Psoas muscle (tissue), 8 donors: ENCODE measurements around the gene PITHD1. TPM values are rescaled to one million over a fixed set of nuclear protein-coding genes. Genes with fewer than 3 reads are reported as not detected.

ENCODE experiments used
- ATAC-seq, 4 donors: fragments of 200-7000 bp; cut with Tn5 transposase; one replicate each; pipeline ENCODE4 v1.9.1; 2020; ENCODE audit warnings: moderate library complexity in 3 of 4, mild to moderate bottlenecking in 2 of 4
- DNase-seq, 2 donors: peaks; one replicate each; pipeline ENCODE4 v3.0.0-alpha.2; 2020
- H3K27ac ChIP-seq: fragments of 200-600 bp; one replicate; pipeline ENCODE4 v1.8.0; 2022
- H3K27me3 ChIP-seq, 3 donors: fragments of 200-600 bp in 1 of 3; one replicate each; pipeline versions ENCODE4 v1.6.1 to v1.8.0; 2013 to 2022; ENCODE audit warnings: low read length in 2 of 3, mild to moderate bottlenecking in 2 of 3, moderate library complexity in 1 of 3; ENCODE audit not compliant: insufficient read depth in 3 of 3
- H3K36me3 ChIP-seq, 2 donors: fragments of 200-600 bp in 1 of 2; one replicate each; pipeline versions ENCODE4 v1.6.1 to v1.8.0; 2013 to 2022; ENCODE audit warnings: low read depth in 1 of 2, mild to moderate bottlenecking in 1 of 2, moderate library complexity in 1 of 2; ENCODE audit not compliant: insufficient read depth in 1 of 2
- H3K4me1 ChIP-seq: fragments of 200-600 bp; one replicate; pipeline ENCODE4 v1.8.0; 2022
- H3K4me3 ChIP-seq: fragments of 200-600 bp; one replicate; pipeline ENCODE4 v1.8.0; 2022; ENCODE audit warnings: mild to moderate bottlenecking
- H3K9me3 ChIP-seq: fragments of 200-600 bp; one replicate; pipeline ENCODE4 v1.8.0; 2022
- CTCF ChIP-seq: fragments of 200-600 bp; IDR thresholded peaks from one replicate; pipeline ENCODE4 v1.8.0; 2022; ENCODE audit warnings: antibody characterized with exemption
- WGBS, 3 donors: extraction: QIAGEN DNeasy Blood & Tissue Kit; methylation state at CpG; one replicate each; pipeline versions ENCODE4 v1.1.6 to v1.1.7; 2013; 5-methylcytosine and 5-hydroxymethylcytosine counted together
- intact Hi-C, 2 donors: fragments of 100-400 bp; cut with DNase I; formaldehyde crosslinking; loops; one replicate each; pipeline versions ENCODE4 v1.11.0 to v1.14.2; 2022
- polyA plus RNA-seq, 3 donors: library from polyadenylated mRNA; stranded (reverse); fragments of 200-250 nt; gene quantifications; one replicate each; pipeline ENCODE4 v1.2.3, GENCODE V29; 2013
- total RNA-seq, 4 donors: library from RNA; stranded (reverse); fragmentation: NEBNext Ultra II Directional in 2 of 4; extraction: Animal tissue kit (Norgen Biotek cat#: 25700) in 2 of 4; gene quantifications; one replicate each; pipeline versions ENCODE4 v1.2.1 to v1.2.4, GENCODE V29; 2021 to 2023
- donor health status: healthy with polysubstance abuse.
- donor health status: DM: no; HTN: no; CAD: no; lungs with moderate emphysema.
- donor health status: Bipolar disorder and iron deficiency.
- donor health status: healthy.
- donor health status: DM: yes; HTN: yes; CAD: no.
- donor health status: DM: no; HTN: no; CAD: no.
- donor health status: DM: no; HTN: no; CAD: no.
- donor health status: DM: yes; HTN: yes; CAD: no.

Gene PITHD1
- total and polyA plus RNA-seq, 7 donors: 45.2 to 162 (median 67.5) TPM

DNA sequence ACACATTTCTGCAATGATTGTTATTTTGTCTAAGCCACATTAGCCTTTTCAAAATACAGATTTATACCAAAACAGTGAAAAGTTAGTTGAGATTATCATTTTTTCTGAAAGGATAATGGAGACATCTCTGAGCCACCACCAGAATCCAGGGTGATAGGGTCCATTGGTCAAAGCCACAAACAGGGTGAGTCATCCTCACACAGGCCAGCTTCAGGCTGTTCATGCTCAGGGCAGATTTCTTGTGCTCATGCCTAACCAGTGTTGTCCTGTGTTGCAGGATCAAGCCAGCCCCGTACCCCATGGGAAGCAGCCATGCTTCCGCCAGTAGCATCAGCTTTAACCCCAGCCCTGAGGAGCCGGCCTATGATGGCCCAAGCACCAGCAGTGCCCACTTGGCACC lies 21.5 kb upstream of the PITHD1 start:
- TF ChIP-seq CTCF: no peak
- H3K4me1 ChIP-seq: peaks cover 26% of the 10 kb centered on the region
- intact Hi-C loops: no loop called here
- ATAC-seq: peak in 2 of 4 donors; percentile 48 to 50
- no peak overlapping the region for H3K27ac ChIP-seq
- H3K4me3 ChIP-seq: no peak overlapping the region
- H3K9me3 ChIP-seq: no peaks in the 10 kb centered on the region
- no peaks in the 10 kb centered on the region for H3K27me3 ChIP-seq
- no peak for DNase-seq
- WGBS, 3 donors: 74 to 93% (median 78%) methylated on average over 3 of the region's 3 CpGs
- H3K36me3 ChIP-seq: peaks cover 20 to 99% of the 10 kb centered on the region in 2 donors

DNA sequence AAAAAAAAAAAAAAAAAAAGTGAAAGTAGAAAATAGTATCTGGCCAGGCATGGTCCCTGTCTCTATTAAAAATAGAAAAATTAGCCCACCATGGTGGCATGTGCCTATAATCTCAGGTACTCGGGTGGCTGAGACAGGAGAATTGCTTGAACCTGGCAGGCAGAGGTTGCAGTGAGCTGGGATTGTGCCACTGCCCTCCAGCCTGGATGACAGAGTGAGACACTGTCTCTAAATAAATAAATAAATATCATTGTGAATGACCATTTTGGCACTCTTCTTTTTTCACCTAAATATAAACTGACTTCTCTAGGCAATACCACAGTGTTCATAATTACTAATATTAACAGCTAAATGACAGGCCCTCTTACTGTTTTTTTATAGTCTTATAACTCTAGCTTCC lies 20.4 kb upstream of the PITHD1 start:
- H3K27ac ChIP-seq: peak overlapping the region; percentile 10
- ATAC-seq (peak in 3 of 4 donors; percentile 21 to 56 (median 27)), DNase-seq (peak in 1 of 2 donors; percentile 63)
- H3K4me1 ChIP-seq: peaks cover 34% of the 10 kb centered on the region
- TF ChIP-seq CTCF: no peak
- no peaks in the 10 kb centered on the region for H3K27me3 ChIP-seq
- H3K9me3 ChIP-seq: no peaks in the 10 kb centered on the region
- intact Hi-C loops: no loop called here
- H3K4me3 ChIP-seq: no peak overlapping the region
- 33 to 47% (median 43%) methylated on average over 1 of the region's 1 CpG for WGBS, 3 donors
- H3K36me3 ChIP-seq: peaks cover 20 to 95% of the 10 kb centered on the region in 2 donors

DNA sequence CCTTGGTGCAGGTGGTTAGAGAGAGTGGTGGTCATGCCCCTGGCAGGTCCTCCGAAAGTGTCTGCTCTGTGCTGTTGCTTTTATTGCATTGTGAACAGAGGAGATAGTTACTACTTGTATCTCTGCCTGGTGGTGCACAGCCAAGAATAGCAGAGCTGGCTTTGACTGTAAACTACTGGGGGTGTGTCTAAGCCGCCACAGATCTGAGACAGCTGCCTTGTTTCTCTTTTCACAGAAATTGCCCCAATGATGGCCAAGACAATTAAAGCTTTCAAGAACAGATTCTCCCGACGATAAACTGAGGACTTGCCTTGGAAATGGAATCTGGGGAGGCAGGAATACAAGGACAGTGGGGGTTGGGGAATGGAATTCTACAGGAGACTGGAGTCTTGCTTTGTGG lies 18.9 kb upstream of the PITHD1 start:
- 23 to 42% (median 29%) methylated on average over 4 of the region's 4 CpGs for WGBS, 3 donors
- Histone ChIP-seq H3K27me3 (no peaks in the 10 kb centered on the region), H3K4me1 (peaks cover 46% of the 10 kb centered on the region), H3K36me3 (peaks cover 14 to 85% of the 10 kb centered on the region in 2 donors), H3K27ac (peak overlapping the region; percentile 19), H3K4me3 (no peak overlapping the region), H3K9me3 (no peaks in the 10 kb centered on the region)
- TF ChIP-seq CTCF: no peak
- ATAC-seq: peak in 2 of 4 donors; percentile 47 to 57
- intact Hi-C loops: no loop called here
- DNase-seq: no peak

- Histone ChIP-seq H3K27ac (no peak overlapping the region), H3K36me3 (peaks cover 12 to 80% of the 10 kb centered on the region in 2 donors), H3K4me3 (no peak overlapping the region), H3K27me3 (no peaks in the 10 kb centered on the region), H3K9me3 (no peaks in the 10 kb centered on the region), H3K4me1 (peaks cover 46% of the 10 kb centered on the region)
- ATAC-seq: peak; percentile 26 to 78 (median 62)
- no peak for TF ChIP-seq CTCF
- intact Hi-C loops: no loop called here
- WGBS, 3 donors: 31 to 42% (median 33%) methylated on average over 6 to 7 of the region's 7 CpGs
- no peak for DNase-seq
These were observed 15.1 kb upstream of the PITHD1 start for GRCh38 chr1:23763041-23763577.

GRCh38 chr1:23768733-23769132 lies 9.5 kb upstream of the PITHD1 start:
- no peak for ATAC-seq
- no peak overlapping the region for H3K4me3 ChIP-seq
- H3K27ac ChIP-seq: no peak overlapping the region
- intact Hi-C loops: no loop called here
- no peak for DNase-seq
- no peaks in the 10 kb centered on the region for H3K9me3 ChIP-seq
- TF ChIP-seq CTCF: no peak
- peaks cover 5 to 66% of the 10 kb centered on the region in 2 donors for H3K36me3 ChIP-seq
- 90 to 92% (median 92%) methylated on average over 5 of the region's 5 CpGs for WGBS, 3 donors
- H3K27me3 ChIP-seq: no peaks in the 10 kb centered on the region
- peaks cover 8% of the 10 kb centered on the region for H3K4me1 ChIP-seq
